Smooth muscle cell (in vitro differentiated cells): ENCODE data around the gene FOXP1. TPM values are rescaled to one million over a fixed set of nuclear protein-coding genes. Genes with fewer than 3 reads are reported as not detected.

Source experiments
- DNase-seq: peaks from one replicate; lab custom pipeline; 2025; ENCODE audit not compliant: unreplicated experiment; lab: John Stamatoyannopoulos, UW
- H2AFZ ChIP-seq: fragments of 200-600 bp; sonication (generic); 2 replicates; pipeline ENCODE4 v1.6.0; 2016; ENCODE audit warnings: antibody characterized with exemption, low read depth, mild to moderate bottlenecking
- H3F3A ChIP-seq: fragments of 200-600 bp; sonication (generic); 2 replicates; pipeline ENCODE4 v1.6.0; 2017; ENCODE audit warnings: antibody characterized with exemption, low read depth
- H3K27ac ChIP-seq: fragments of 200-600 bp; sonication (generic); 2 replicates; pipeline ENCODE4 v1.5.1; 2016; ENCODE audit warnings: low read depth, mild to moderate bottlenecking
- H3K27me3 ChIP-seq: fragments of 200-600 bp; sonication (generic); 2 replicates; pipeline ENCODE4 v1.6.1; 2016; ENCODE audit warnings: low read depth, mild to moderate bottlenecking
- H3K36me3 ChIP-seq: fragments of 200-600 bp; sonication (generic); 2 replicates; pipeline ENCODE4 v1.5.1; 2016; ENCODE audit warnings: low read depth
- H3K4me1 ChIP-seq: fragments of 200-600 bp; sonication (generic); 2 replicates; pipeline ENCODE4 v1.5.1; 2016; ENCODE audit warnings: low read depth
- H3K4me2 ChIP-seq: fragments of 200-600 bp; sonication (generic); 2 replicates; pipeline ENCODE4 v1.6.0; 2016; ENCODE audit warnings: mild to moderate bottlenecking
- H3K4me3 ChIP-seq: fragments of 200-600 bp; sonication (generic); 2 replicates; pipeline ENCODE4 v1.5.1; 2016; ENCODE audit warnings: mild to moderate bottlenecking
- H3K79me2 ChIP-seq: fragments of 200-600 bp; sonication (generic); 2 replicates; pipeline ENCODE4 v1.6.0; 2016; ENCODE audit warnings: low read depth, mild to moderate bottlenecking
- H3K9ac ChIP-seq: fragments of 200-600 bp; sonication (generic); 2 replicates; pipeline ENCODE4 v1.6.0; 2016; ENCODE audit warnings: low read depth
- H3K9me3 ChIP-seq: fragments of 200-600 bp; sonication (generic); replicated peaks from 2 replicates; pipeline ENCODE4 v1.5.1; 2016; ENCODE audit warnings: low read depth
- H4K20me1 ChIP-seq: fragments of 200-600 bp; sonication (generic); 2 replicates; pipeline ENCODE4 v1.6.0; 2016; ENCODE audit warnings: low read depth
- CTCF ChIP-seq: fragments of 200-600 bp; sonication (generic); IDR thresholded peaks from 2 replicates; pipeline ENCODE4 v1.5.1; 2017; ENCODE audit warnings: borderline replicate concordance, mild to moderate bottlenecking, antibody characterized with exemption; ENCODE audit not compliant: insufficient read depth, poor library complexity, severe bottlenecking
- WGBS: methylation state at CpG from one replicate; pipeline ENCODE4 v1.1.7; 2016; ENCODE audit warnings: low lambda C conversion rate; 5-methylcytosine and 5-hydroxymethylcytosine counted together
- polyA plus RNA-seq: library from polyadenylated mRNA; unstranded; fragments of >200 nt; fragmentation: Nextera tagmentation; extraction: Ambion mirVana; gene quantifications from 2 replicates; pipeline ENCODE4 v1.2.1, GENCODE V29; 2016
- total RNA-seq: library from RNA; depleted of rRNA; stranded (reverse); fragments of >200 nt; gene quantifications from 2 replicates; pipeline ENCODE4 v1.2.3, GENCODE V29; 2014

Gene FOXP1
- total and polyA plus RNA-seq, 2 experiments from 2014 or later, result 40.9 to 68.0 TPM

GRCh38 chr3:71154846-71155245 lies 428.7 kb downstream of the FOXP1 start:
- Histone ChIP-seq H3K36me3 (no peaks in the 10 kb centered on the region), H2AFZ (no peak overlapping the region), H3K9ac (no peak overlapping the region), H3F3A (no peaks in the 10 kb centered on the region), H3K79me2 (no peaks in the 10 kb centered on the region), H3K27ac (no peak overlapping the region), H3K9me3 (no peaks in the 10 kb centered on the region), H3K27me3 (no peaks in the 10 kb centered on the region), H3K4me2 (no peak overlapping the region), H3K4me1 (no peaks in the 10 kb centered on the region), H4K20me1 (peaks cover 3% of the 10 kb centered on the region), H3K4me3 (no peak overlapping the region)
- DNase-seq, result no peak
- TF ChIP-seq CTCF, result no peak

GRCh38 chr3:71153713-71154112 lies 429.8 kb downstream of the FOXP1 start:
- no peak overlapping the region for H3K9ac ChIP-seq
- no peaks in the 10 kb centered on the region for H3K9me3 ChIP-seq
- WGBS, result 93% methylated on average over 2 of the region's 2 CpGs
- no peaks in the 10 kb centered on the region for H3K4me1 ChIP-seq
- H3K4me3 ChIP-seq, result no peak overlapping the region
- DNase-seq, result no peak
- no peak overlapping the region for H2AFZ ChIP-seq
- H3K27me3 ChIP-seq, result no peaks in the 10 kb centered on the region
- no peak for TF ChIP-seq CTCF
- H3K36me3 ChIP-seq, result no peaks in the 10 kb centered on the region
- no peaks in the 10 kb centered on the region for H3F3A ChIP-seq
- no peak overlapping the region for H3K27ac ChIP-seq
- peaks cover 3% of the 10 kb centered on the region for H4K20me1 ChIP-seq
- H3K4me2 ChIP-seq, result no peak overlapping the region
- no peaks in the 10 kb centered on the region for H3K79me2 ChIP-seq

GRCh38 chr3:71152892-71153265 lies 430.6 kb downstream of the FOXP1 start:
- H4K20me1 ChIP-seq, result peaks cover 3% of the 10 kb centered on the region
- H3F3A ChIP-seq, result no peaks in the 10 kb centered on the region
- H3K9ac ChIP-seq, result no peak overlapping the region
- TF ChIP-seq CTCF, result no peak
- H3K27me3 ChIP-seq, result no peaks in the 10 kb centered on the region
- H3K4me1 ChIP-seq, result no peaks in the 10 kb centered on the region
- no peak overlapping the region for H2AFZ ChIP-seq
- no peaks in the 10 kb centered on the region for H3K9me3 ChIP-seq
- H3K36me3 ChIP-seq, result no peaks in the 10 kb centered on the region
- H3K4me3 ChIP-seq, result no peak overlapping the region
- WGBS, result 82% methylated on average over 8 of the region's 8 CpGs
- no peak overlapping the region for H3K4me2 ChIP-seq
- DNase-seq, result no peak
- H3K27ac ChIP-seq, result no peak overlapping the region
- H3K79me2 ChIP-seq, result no peaks in the 10 kb centered on the region

GRCh38 chr3:71152039-71152891 lies 431.3 kb downstream of the FOXP1 start:
- Histone ChIP-seq H3K27me3 (no peaks in the 10 kb centered on the region), H3K79me2 (no peaks in the 10 kb centered on the region), H3K9me3 (no peaks in the 10 kb centered on the region), H3K4me2 (no peak overlapping the region), H2AFZ (no peak overlapping the region), H4K20me1 (peaks cover 3% of the 10 kb centered on the region), H3K27ac (no peak overlapping the region), H3K4me3 (no peak overlapping the region), H3K9ac (no peak overlapping the region), H3F3A (no peaks in the 10 kb centered on the region), H3K4me1 (no peaks in the 10 kb centered on the region), H3K36me3 (no peaks in the 10 kb centered on the region)
- 69% methylated on average over 4 of the region's 4 CpGs for WGBS
- TF ChIP-seq CTCF, result no peak
- DNase-seq, result no peak
